ENCODE results near the gene TRMT61B. TPM values are rescaled to one million over a fixed set of nuclear protein-coding genes. Genes with fewer than 3 reads are reported as not detected.

The TRMT61B gene
- total and polyA plus RNA-seq, 9 of the 15 experiments (the other 6 are each of a cell fraction or from before 2014, with no cell fraction given), result 13.2 to 28.3 (median 19.5) TPM

DNA sequence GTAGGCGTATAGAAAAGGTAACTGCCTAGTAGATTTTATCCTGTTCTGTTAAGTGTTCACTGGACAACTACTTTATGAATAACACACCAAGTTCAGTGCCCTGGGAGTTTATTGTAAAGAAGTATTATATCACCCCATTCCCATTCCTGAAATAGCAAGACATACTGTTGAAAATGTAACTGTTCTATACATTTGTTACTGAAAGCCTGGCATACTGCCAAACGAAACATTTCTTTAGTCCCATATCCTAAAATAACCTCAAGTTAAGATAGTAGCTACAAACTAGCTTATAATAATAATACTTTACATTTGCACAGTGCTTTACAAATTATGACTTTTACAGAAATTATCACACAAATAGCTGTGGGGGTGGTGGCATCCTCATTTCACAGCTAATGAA lies 34.3 kb downstream of the TRMT61B start:
- WGBS (ENCODE audit: insufficient coverage, low coverage, missing lambda C conversion rate), result 5% methylated on average over 2 of the region's 2 CpGs
- Histone ChIP-seq H3K4me2 (ENCODE audit: insufficient read depth, low read length) (no peak overlapping the region), H3K79me2 (ENCODE audit: control insufficient read depth, insufficient read depth, low read length) (no peaks in the 10 kb centered on the region), H4K20me1 (replicated peaks; ENCODE audit: control insufficient read depth, insufficient read depth, low read length) (no peaks in the 10 kb centered on the region), H3K9me3 (replicated peaks; ENCODE audit: control insufficient read depth, insufficient read depth, low read depth, low read length) (no peaks in the 10 kb centered on the region), H3K9me1 (ENCODE audit: control insufficient read depth, insufficient read depth, low read length) (no peaks in the 10 kb centered on the region), H3K9ac (ENCODE audit: insufficient read depth in 1 of 2, low read depth in 2 of 2, low read length in 2 of 2) (no peak overlapping the region), H3K27me3 (ENCODE audit: control insufficient read depth in 2 of 2, insufficient read depth in 2 of 2, low read length in 2 of 2) (no peaks in the 10 kb centered on the region), H3K4me1 (replicated peaks in 1 of 2; ENCODE audit: control insufficient read depth in 2 of 2, insufficient read depth in 2 of 2, low read length in 2 of 2) (no peaks in the 10 kb centered on the region), H3K4me3 (no peak overlapping the region), H2AFZ (ENCODE audit: low read depth, low read length) (no peak overlapping the region), H3K27ac (ENCODE audit: extremely low read depth, low read depth, low read length) (no peak overlapping the region), H3K36me3 (ENCODE audit: control insufficient read depth, insufficient read depth, low read length) (no peaks in the 10 kb centered on the region)
- TF ChIP-seq RBM25 (IDR thresholded peaks at IDR 0.05; ENCODE audit: low read depth, low read length, severe bottlenecking) (no peak), PML (IDR thresholded peaks at IDR 0.05; ENCODE audit: low read length) (no peak), MAFG (tag; conservative IDR thresholded peaks at IDR 0.05) (no peak), POLR3G (IDR thresholded peaks at IDR 0.05; ENCODE audit: extremely low read depth, insufficient read length, insufficient replicate concordance) (no peak), ZC3H11A (IDR thresholded peaks at IDR 0.05; ENCODE audit: low read depth, low read length) (no peak), ZNF263 (CRISPR knock-in tag; IDR thresholded peaks at IDR 0.05; ENCODE audit: borderline replicate concordance) (no peak), NFIC (IDR thresholded peaks at IDR 0.05) (peak; percentile 89), ZKSCAN8 (CRISPR knock-in tag; IDR thresholded peaks at IDR 0.05) (no peak), NFIX (CRISPR knock-in tag; IDR thresholded peaks at IDR 0.05; ENCODE audit: low read depth) (peak; percentile 40; the same call in 1 of the 2 replicates)
- TF ChIP-seq, protein P1, sequence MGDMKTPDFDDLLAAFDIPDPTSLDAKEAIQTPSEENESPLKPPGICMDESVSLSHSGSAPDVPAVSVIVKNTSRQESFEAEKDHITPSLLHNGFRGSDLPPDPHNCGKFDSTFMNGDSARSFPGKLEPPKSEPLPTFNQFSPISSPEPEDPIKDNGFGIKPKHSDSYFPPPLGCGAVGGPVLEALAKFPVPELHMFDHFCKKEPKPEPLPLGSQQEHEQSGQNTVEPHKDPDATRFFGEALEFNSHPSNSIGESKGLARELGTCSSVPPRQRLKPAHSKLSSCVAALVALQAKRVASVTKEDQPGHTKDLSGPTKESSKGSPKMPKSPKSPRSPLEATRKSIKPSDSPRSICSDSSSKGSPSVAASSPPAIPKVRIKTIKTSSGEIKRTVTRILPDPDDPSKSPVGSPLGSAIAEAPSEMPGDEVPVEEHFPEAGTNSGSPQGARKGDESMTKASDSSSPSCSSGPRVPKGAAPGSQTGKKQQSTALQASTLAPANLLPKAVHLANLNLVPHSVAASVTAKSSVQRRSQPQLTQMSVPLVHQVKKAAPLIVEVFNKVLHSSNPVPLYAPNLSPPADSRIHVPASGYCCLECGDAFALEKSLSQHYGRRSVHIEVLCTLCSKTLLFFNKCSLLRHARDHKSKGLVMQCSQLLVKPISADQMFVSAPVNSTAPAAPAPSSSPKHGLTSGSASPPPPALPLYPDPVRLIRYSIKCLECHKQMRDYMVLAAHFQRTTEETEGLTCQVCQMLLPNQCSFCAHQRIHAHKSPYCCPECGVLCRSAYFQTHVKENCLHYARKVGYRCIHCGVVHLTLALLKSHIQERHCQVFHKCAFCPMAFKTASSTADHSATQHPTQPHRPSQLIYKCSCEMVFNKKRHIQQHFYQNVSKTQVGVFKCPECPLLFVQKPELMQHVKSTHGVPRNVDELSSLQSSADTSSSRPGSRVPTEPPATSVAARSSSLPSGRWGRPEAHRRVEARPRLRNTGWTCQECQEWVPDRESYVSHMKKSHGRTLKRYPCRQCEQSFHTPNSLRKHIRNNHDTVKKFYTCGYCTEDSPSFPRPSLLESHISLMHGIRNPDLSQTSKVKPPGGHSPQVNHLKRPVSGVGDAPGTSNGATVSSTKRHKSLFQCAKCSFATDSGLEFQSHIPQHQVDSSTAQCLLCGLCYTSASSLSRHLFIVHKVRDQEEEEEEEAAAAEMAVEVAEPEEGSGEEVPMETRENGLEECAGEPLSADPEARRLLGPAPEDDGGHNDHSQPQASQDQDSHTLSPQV (IDR thresholded peaks at IDR 0.05), result no peak
- in situ Hi-C loops (cut with MboI), result loop anchor here (10.0 kb wide), 1 partner anchor 369 kb away; no protein-coding TSS in a partner anchor
- FAIRE-seq, result no peak
- no peak for ATAC-seq
- ChIA-PET CTCF (ENCODE audit: low intra/inter-chr PET ratio) (no interaction called here), POLR2A (interaction anchor here (0.9 kb wide), 1 partner anchor 9 kb away, joined by 4 read pairs; no protein-coding TSS in a partner anchor)
- intact Hi-C loops (cut with micrococcal nuclease), result no loop called here
- DNase-seq (ENCODE audit: extremely low read depth in 1 of 4, low spot score in 3 of 4), result no peak
- no TSS peak for BruUV-seq (replicated peaks)
